ENCODE measurements around the gene MAGOH.
"Not testable (repeated sequence)": the region's sequence is repeated elsewhere in the genome, so short reads cannot be mapped to it uniquely, and the experiment has no call there.

The MAGOH gene

DNA sequence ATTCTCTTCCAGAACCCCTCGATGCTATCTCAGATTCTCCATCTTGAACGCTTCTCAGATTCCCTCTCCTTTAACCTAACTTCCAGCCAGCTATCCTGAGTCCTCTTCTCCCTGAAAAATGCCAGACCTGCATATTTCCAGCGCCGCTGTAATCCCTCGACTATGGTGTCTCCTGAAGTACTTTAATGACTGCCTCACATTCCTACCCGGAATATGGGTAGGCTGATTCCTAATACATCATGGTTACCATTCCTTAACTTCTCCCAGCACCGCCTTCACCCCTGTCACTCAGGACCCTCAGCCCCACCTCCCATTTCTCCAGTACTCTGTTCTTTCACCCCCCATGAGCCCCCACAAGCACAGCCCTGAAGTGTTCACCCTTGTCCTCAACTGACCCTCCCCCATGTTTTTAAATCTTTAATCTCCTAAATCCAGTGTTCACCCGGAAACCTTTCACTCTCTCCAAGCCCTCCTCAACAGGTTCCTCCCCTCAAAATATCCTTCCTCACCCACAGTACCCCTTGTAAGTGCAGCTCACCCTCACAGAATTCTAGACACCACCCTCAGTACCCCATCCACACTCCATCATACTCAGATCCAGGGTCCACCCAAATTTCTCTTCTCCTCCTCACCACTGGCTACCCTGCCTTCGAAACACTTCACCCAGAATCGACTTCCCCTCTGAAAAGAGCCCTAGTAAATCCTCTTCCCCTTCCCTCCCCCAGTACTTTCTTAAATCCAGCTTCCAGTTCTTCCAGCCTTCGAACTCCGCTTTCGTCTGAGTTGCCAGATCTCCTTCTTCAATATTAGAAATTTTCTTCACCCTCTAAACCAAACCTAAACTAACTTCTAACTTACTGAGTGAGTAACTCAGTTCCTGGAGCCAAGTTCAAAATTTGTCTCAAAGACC is 40.8 kb downstream of the MAGOH start:
- in situ Hi-C loops (cut with MboI; ENCODE audit: low pct_unique_long_range_greater_than_20kb, low sequenced_read_pairs), result loop anchor here (25.0 kb wide), 1 partner anchor 485 kb away; no protein-coding TSS in a partner anchor
- DNase-seq, result peak; percentile 43

DNA sequence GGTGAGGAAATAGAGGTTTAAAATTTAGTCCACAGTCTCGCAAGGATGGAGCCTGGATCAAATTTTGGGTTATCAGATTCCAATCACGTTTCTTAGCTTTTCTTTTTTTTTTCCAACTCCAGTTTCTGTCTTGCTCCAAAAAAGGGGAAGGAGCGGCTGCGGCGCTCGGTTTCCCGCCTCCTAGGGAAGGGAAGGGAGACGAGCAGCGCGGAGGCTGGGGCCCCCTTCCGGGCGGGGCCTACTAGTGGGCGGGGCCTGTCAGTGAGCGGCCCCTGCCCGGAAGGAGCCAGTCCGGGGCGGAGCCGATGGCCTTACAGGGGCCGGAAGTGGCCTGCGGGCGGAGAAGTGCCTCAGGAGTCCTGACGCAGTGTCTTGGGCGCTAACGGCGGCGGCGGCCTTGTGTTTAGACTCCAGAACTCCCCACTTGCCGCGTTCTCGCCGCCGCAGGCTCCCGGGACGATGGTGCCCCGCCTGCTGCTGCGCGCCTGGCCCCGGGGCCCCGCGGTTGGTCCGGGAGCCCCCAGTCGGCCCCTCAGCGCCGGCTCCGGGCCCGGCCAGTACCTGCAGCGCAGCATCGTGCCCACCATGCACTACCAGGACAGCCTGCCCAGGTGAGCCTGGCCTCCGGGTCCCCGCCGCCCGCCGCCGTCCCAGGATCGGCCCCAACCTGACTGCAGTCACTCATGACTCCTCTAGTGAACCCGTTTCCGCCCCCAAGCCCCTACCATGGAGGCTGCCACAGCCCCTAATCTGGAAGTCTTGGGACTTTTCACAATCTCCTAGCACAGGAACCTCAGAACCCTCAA is 41.6 kb downstream of the MAGOH start, which contains the start of gene CPT2:
CPT2 (plus strand) TSS at position 340 of the 806 bp plus-strand sequence; CDS start at position 460, 120 bp downstream.
- DNase-seq, result peak; percentile 98
- in situ Hi-C loops (cut with MboI; ENCODE audit: low pct_unique_long_range_greater_than_20kb, low sequenced_read_pairs), result loop anchor here (25.0 kb wide), 1 partner anchor 484 kb away; no protein-coding TSS in a partner anchor

DNA sequence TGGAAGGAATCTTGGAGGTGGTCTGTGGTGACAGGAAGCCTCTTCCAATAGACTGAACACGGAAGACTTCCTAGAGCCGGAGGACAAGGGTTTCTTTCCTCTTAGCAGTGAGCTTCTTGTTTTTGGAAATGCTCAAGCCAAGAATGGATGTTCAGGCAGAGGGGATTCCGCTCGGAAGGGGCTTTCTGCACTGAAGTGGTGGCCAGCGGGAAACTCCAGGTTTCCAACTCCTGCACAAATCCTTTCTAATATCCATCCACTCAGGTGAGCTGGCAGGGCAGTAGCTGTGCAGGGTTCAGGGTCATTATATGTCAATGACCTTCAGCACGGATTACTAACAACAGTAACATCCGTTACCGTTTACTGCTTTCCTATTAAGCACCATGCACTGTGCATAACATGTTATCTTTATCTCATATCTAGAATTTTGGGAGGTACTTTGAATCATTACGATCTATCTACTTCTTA is 42.3 kb downstream of the MAGOH start:
- in situ Hi-C loops (cut with MboI; ENCODE audit: low pct_unique_long_range_greater_than_20kb, low sequenced_read_pairs), result loop anchor here (25.0 kb wide), 1 partner anchor 484 kb away; no protein-coding TSS in a partner anchor
- no peak for DNase-seq

DNA sequence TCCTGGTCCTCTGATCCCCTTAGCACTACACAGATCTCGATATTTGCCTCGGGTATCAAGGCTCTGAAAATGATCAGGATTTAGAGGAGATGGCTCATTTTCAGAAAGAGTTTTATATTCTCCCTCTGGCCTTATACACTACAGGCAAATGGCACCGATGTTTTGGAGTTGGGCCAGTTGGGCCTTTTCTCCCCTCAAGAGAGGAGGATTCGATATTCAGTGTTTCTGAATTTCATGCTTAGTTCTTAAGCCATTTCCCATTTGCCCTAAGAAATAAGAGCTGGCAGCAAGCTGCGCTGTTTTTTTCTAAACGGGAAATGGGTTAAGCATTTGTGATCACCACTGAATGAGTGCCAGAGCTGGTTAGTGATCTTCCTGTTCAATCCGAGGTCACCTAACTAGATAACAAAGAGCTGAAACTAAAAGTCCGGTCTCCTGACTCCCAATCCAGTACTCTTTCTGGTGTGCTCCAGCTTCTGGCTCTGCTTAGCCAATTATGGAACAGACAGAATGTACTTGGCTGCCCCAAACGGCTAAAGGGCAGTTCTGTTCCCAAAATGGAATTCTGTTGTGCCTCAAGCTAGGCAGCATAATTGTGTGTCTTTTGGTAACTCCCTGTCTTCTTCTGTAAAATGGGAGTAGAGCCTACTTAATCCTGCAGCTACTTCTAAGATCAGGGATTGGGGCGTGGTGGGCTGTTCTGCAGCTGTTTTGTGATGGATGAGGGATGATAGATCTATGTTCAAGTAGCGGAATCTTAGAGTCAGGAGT is 42.9 kb downstream of the MAGOH start:
- DNase-seq, result no peak
- in situ Hi-C loops (cut with MboI; ENCODE audit: low pct_unique_long_range_greater_than_20kb, low sequenced_read_pairs), result loop anchor here (25.0 kb wide), 1 partner anchor 483 kb away; no protein-coding TSS in a partner anchor

DNA sequence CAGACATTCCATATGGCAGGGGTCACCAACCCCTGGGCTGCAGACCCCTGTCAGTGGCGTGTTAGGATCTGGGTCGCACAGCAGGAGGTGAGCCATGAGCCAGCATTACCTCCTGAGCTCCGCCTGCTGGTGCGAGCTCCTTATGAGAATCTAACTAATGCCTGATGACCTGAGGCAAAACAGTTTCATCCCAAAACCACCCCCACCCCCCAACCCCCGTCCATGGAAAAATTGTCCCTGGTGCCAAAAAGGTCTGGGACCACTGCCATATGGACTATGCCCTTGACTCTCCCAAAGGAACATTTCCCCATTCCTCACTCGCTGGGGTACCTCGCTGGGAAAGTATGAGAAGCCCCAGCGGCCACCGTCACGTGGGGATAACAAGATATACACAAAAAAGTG is 48.1 kb downstream of the MAGOH start:
- in situ Hi-C loops (cut with MboI; ENCODE audit: low pct_unique_long_range_greater_than_20kb, low sequenced_read_pairs), result loop anchor here (25.0 kb wide), 1 partner anchor 478 kb away; no protein-coding TSS in a partner anchor
- no peak for DNase-seq

DNA sequence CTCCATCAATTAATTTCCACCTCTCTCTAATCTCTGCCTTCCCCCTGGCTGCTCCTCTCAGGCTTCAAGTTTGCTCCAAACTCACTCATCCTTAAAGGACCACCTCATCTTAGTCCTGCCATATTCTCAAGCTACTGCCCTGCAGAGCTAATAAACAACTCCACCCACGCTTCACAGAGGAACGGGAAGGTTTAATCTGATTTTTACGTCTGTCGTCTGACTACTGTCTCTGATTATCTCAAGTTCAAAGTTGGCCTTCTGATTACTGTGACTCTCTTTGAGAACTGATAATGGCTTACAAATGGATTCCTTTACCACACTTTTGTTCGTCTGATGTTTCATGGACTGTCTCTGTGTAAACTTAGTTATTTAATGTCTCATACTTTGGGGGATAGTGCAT is 49.3 kb downstream of the MAGOH start:
- DNase-seq, result no peak
- in situ Hi-C loops (cut with MboI; ENCODE audit: low pct_unique_long_range_greater_than_20kb, low sequenced_read_pairs), result loop anchor here (25.0 kb wide), 1 partner anchor 477 kb away; no protein-coding TSS in a partner anchor

DNA sequence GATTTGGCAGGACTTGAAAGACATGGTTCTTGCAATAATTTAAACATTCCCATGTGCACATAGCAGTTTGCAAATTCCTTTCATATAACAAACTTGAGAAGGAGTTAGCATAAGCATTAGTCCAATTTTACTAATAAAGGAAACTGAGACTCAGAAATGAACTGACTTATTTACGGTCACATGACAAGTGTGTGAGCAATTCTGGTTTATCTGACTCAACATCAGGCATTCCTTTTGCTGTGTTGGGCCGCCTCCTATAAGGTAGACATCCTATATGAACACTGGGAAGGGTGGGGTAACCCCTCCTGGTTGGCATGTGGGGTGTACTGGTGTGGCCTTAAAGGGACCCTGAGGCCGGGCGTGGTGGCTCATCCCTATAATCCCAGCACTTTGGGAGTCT is 50.2 kb downstream of the MAGOH start:
- no peak for DNase-seq
- in situ Hi-C loops (cut with MboI; ENCODE audit: low pct_unique_long_range_greater_than_20kb, low sequenced_read_pairs), result loop anchor here (25.0 kb wide), 1 partner anchor 476 kb away; no protein-coding TSS in a partner anchor

DNA sequence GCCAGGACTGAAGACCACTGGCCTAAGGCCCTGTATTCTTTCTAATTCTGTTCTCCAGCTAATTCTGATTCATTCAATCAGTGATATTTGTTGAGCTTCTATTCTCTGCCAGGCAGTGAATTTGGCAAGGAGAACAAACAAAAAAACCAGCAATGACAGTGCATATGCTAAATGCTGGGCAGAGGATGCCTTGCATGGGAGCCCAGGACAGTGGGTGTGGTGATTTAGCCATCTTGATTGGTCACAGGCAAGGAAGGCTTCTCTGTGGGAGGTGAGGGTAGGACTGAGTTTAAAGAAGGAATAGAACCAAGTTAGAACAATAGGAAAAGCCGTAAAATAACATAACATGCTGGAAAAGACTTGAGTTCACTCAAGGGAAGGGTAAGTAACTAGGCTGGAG is 50.9 kb downstream of the MAGOH start:
- DNase-seq, result no peak
- in situ Hi-C loops (cut with MboI; ENCODE audit: low pct_unique_long_range_greater_than_20kb, low sequenced_read_pairs), result loop anchor here (25.0 kb wide), 1 partner anchor 475 kb away; no protein-coding TSS in a partner anchor

DNA sequence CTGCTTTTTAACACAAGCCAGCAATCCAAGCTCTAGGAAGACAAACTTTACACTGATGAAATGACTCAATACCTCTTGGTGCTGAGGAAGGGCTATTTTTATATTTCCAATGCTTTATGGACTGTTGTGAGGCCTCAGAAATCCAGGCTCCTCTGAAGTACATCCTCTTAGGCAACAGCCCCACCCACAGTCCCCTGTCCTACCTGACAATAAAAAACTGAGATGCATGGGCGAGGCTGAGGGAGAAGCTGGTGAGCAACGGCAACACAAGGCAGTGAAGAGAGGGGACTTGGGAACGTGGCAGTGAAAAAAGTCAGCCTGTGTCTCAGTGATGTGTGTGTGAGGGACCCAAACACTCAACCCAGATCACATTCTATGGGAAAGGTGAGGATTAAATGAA is 51.8 kb downstream of the MAGOH start:
- in situ Hi-C loops (cut with MboI; ENCODE audit: low pct_unique_long_range_greater_than_20kb, low sequenced_read_pairs), result loop anchor here (25.0 kb wide), 1 partner anchor 474 kb away; no protein-coding TSS in a partner anchor

DNA sequence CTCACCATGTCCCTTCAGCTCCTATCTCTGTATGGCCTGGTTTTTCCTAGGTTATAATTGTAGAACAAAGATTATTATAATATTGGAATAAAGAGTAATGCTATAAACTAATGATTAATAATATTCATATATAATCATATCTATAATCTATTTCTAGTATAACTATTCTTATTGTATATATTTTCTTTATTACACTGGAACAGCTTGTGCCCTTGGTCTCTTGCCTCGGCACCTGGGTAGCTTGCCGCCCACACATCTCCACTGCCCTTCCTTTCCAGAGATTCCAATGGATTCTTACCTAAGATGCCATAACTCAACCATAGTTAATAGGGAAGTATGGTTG is 52.4 kb downstream of the MAGOH start:
- in situ Hi-C loops (cut with MboI; ENCODE audit: low pct_unique_long_range_greater_than_20kb, low sequenced_read_pairs), result loop anchor here (25.0 kb wide), 1 partner anchor 474 kb away; no protein-coding TSS in a partner anchor
- not testable (repeated sequence) for DNase-seq

More for the DNA sequence above, 51.8 kb downstream of the MAGOH start:
- no peak for DNase-seq

DNA sequence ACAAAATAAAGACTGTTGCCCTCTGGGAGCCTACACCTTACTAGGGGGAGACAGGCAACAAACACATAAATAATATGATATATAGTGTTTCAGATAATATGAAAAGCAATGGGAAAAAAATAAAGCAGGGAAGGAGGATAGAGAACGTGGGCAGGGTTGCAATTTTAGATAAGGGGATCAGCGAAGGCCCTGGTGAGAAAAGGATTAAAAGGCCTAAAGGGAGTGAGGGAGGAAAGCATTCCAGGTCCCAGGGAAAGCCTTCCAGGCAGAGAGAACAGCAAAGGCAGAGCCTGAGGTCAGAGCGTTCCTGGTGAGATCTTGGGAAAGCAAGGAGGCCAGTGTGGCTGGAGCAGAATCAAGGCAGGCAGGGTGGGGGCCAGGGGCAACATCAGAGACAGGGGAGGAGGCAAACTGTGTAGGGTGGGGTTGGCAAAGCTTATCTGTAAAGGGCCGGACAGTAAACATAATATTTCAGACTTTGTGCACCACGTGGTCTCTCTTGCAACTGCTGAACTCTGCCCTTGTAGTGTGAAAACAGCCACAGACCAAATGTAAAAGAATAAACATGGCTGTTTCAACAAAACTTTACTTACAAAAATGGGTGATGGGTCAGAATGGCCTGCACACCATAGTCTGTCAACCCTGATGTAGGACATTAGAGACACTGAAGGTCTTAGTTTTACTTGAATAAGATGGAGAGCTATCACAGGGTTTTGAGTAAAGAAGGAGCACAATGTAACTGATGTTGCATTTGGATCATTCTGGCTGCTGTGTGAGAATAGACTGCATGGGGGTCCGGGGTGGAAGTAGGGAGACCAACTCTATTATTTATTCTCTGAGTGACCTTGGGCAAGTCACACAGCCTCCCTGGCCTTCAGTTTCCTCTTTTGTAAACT is 55.0 kb downstream of the MAGOH start:
- no peak for DNase-seq
- in situ Hi-C loops (cut with MboI; ENCODE audit: low pct_unique_long_range_greater_than_20kb, low sequenced_read_pairs), result loop anchor here (25.0 kb wide), 1 partner anchor 471 kb away; no protein-coding TSS in a partner anchor

DNA sequence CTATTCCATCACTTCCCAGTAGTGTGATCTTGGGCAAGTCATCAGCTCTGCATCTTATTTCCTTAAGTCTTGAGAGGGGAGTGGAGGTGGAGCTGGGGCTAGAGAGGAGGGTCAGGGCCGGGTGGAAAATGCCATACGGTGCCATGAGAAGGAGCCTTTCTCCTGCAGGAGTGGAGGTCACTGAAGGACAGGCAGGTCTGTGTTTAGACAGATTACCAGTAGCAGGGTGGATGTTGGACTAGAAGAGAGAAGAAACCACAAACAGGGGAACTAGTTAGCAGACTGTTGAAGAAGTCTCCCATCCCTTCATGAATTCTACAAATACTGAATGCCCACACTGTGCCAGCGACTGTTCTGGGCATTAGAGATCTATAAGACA is 55.6 kb downstream of the MAGOH start:
- in situ Hi-C loops (cut with MboI; ENCODE audit: low pct_unique_long_range_greater_than_20kb, low sequenced_read_pairs), result loop anchor here (25.0 kb wide), 1 partner anchor 470 kb away; no protein-coding TSS in a partner anchor
- DNase-seq, result no peak

DNA sequence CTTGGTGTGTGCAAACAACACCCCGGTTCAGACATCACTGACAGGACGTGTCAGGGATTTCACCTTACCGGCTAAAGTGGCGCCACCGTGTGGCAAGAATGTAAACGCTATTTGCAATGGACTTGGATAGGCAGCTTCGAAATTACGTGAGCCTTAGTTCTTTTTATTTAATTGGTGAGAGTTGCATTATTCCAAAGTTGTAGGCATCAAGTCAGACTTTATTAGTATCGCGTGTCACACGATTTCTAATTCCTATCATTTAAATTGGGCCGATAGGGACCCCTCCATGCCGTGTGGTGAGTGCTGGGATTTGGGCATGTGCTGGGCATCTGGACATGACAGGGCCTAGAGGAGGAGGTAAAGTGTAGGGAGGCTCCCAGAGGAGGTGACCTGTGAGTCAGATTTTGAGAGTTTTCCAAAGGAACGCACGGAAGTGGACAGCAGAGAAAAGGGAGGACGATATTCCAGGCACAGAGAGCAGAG is 56.2 kb downstream of the MAGOH start:
- peak; percentile 65 for DNase-seq
- in situ Hi-C loops (cut with MboI; ENCODE audit: low pct_unique_long_range_greater_than_20kb, low sequenced_read_pairs), result loop anchor here (25.0 kb wide), 1 partner anchor 470 kb away; no protein-coding TSS in a partner anchor

DNA sequence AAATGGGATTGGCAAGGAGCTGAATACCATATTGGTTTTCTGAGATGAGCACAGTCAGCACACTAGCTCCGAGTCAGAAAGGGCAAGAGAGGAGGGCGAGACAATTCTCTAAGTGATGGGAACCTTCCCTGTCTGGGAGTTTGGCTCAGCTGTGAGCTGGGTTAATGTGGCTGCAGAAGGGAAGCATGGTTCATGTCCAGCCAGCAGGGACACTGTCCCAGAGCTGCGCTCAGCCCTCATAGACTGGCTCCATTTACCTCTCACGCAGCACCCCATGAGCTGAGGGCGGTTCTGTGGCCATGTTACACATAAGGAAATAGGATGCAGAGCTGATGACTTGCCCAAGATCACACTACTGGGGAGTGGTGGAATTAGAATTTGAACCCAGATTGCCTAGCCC is 57.4 kb downstream of the MAGOH start:
- no peak for DNase-seq
- in situ Hi-C loops (cut with MboI; ENCODE audit: low pct_unique_long_range_greater_than_20kb, low sequenced_read_pairs), result loop anchor here (25.0 kb wide), 1 partner anchor 469 kb away; no protein-coding TSS in a partner anchor

DNA sequence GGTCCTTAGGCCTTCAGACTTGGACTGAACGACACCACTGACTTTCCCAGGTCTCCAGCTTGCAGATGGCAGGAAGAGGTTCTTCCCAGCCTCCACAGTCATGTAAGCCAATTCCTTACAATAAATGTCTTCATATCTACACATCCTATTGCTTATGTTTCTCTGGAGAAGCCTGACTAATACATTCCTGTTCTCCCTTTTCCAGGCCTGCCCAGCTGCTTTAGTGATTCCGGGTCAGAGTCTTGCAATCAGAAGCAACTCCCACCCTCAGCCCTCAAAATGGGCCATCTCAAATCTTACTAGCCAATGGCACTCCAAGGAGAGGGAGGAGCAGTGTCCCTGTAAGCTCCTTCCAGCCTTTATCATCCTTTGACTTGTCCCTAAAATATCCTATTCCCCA is 58.1 kb downstream of the MAGOH start:
- no peak for DNase-seq
- in situ Hi-C loops (cut with MboI; ENCODE audit: low pct_unique_long_range_greater_than_20kb, low sequenced_read_pairs), result loop anchor here (25.0 kb wide), 1 partner anchor 468 kb away; no protein-coding TSS in a partner anchor
